ENCODE measurements around the gene FAM20C. TPM values are rescaled to one million over a fixed set of nuclear protein-coding genes. Genes with fewer than 3 reads are reported as not detected.

The FAM20C gene
- polyA plus RNA-seq, 6 donors from 2014 or later: 0.18 TPM; not detected in 5

DNA sequence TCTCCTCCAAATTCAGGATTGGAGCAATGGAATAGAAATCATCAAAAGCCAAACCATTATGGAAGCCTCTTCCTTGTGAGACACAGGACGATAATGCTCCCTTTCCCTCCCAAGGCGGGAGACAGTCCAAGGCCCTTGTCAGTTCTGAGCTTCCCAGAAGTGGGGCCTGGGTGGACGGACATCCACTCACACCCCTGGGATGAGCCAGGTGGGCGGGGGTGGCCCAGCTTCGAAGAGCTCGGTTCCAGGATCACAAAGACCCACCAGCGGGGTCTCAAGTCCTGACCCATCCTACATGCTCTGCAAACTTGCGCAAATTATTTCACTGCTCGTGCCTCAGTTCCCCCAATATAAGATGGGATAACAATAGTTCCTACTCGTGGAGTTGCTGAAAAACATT, 87.5 kb downstream of the FAM20C start:
- Mint-ChIP-seq H3K4me3 (peak overlapping the region in 1 of 8 donors; percentile 11), H3K27me3 (peaks cover 9 to 35% (median 24%) of the 10 kb centered on the region in 3 donors), H3K27ac (no peak overlapping the region), H3K36me3 (peaks cover 0 to 13% of the 10 kb centered on the region in 2 donors), H3K9me3 (peaks cover 2 to 21% (median 10%) of the 10 kb centered on the region in 7 donors), H3K4me1 (no peaks in the 10 kb centered on the region)
- ATAC-seq (ENCODE audit: low read depth in 2 of 2) (no peak), DNase-seq (no peak)

DNA sequence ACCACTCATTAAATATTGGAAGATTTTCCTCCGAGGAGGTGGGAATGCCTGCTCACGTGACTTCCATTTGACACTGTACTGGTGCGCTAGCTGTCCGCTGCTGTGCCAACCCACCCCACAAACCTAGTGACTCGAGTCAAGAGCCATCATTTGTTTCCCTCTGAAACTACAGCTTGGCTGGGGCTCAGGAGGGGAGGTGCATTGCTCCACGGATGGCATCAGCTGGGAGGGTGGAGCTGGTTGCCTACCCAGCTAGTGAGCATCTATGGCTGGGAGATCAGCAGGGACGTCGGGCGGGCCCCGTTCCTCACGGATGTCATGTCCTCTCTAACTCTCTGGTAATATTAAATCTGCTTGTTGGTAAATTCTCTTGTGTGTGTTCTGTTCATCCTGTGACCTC, 88.1 kb downstream of the FAM20C start:
- peaks cover 9 to 41% (median 31%) of the 10 kb centered on the region in 3 donors for H3K27me3 Mint-ChIP-seq
- peaks cover 0 to 7% of the 10 kb centered on the region in 2 donors for H3K36me3 Mint-ChIP-seq
- H3K9me3 Mint-ChIP-seq: peaks cover 2 to 16% (median 5%) of the 10 kb centered on the region in 7 donors
- H3K4me3 Mint-ChIP-seq: no peak overlapping the region
- no peaks in the 10 kb centered on the region for H3K4me1 Mint-ChIP-seq
- H3K27ac Mint-ChIP-seq: no peak overlapping the region
- ATAC-seq (ENCODE audit: low read depth in 2 of 2) (no peak), DNase-seq (no peak)

DNA sequence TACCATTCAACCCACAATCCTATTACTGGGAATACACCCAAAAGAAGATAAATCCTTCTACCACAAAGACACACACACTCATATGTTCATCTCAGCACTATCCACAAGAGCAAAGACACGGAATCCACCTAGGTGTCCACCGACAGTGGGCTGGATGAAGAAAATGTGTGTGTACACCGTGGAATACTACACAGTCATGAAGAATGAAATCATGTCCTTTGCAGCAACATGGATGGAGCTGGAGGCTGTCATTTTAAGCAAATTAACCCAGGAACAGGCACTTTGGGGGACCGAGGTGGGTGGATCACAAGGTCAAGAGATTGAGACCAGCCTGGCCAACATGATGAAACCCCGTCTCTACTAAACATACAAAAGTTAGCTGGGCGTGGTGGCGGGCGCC, 89.3 kb downstream of the FAM20C start:
- no peak for DNase-seq
- H3K27ac Mint-ChIP-seq: no peak overlapping the region
- no peaks in the 10 kb centered on the region for H3K4me1 Mint-ChIP-seq

DNA sequence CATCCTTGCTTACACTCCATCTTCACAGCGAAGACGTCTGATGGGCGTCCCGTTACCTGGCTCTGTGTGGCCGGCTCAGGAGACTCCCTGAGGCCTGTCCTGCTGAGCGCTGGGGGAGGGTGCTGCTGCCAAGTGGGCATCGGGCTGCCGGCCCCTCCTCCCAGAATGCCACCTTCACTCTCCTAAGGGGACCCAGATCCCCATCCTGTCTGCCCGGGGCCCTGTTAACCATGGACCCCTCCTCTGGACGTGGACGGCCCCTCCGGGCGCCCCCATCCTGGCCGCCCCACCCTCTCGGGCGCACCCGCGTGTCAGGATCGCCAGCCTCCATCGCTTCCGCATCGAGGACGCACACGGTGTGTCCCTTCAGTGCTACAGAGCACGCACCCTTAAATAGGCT, 90.2 kb downstream of the FAM20C start:
- Mint-ChIP-seq H3K27me3 (peaks cover 13 to 46% (median 38%) of the 10 kb centered on the region in 3 donors), H3K27ac (no peak overlapping the region), H3K9me3 (peaks cover 0 to 8% (median 0%) of the 10 kb centered on the region in 7 donors), H3K4me3 (no peak overlapping the region), H3K4me1 (no peaks in the 10 kb centered on the region), H3K36me3 (no peaks in the 10 kb centered on the region)
- ATAC-seq (ENCODE audit: low read depth in 2 of 2) (no peak), DNase-seq (no peak)

More for the DNA sequence above, 89.3 kb downstream of the FAM20C start:
- Mint-ChIP-seq H3K9me3 (peaks cover 0 to 14% (median 3%) of the 10 kb centered on the region in 7 donors), H3K4me3 (no peak overlapping the region), H3K27me3 (peaks cover 9 to 47% (median 37%) of the 10 kb centered on the region in 3 donors), H3K36me3 (peaks cover 0 to 7% of the 10 kb centered on the region in 2 donors)
- no peak for ATAC-seq (ENCODE audit: low read depth in 2 of 2)

DNA sequence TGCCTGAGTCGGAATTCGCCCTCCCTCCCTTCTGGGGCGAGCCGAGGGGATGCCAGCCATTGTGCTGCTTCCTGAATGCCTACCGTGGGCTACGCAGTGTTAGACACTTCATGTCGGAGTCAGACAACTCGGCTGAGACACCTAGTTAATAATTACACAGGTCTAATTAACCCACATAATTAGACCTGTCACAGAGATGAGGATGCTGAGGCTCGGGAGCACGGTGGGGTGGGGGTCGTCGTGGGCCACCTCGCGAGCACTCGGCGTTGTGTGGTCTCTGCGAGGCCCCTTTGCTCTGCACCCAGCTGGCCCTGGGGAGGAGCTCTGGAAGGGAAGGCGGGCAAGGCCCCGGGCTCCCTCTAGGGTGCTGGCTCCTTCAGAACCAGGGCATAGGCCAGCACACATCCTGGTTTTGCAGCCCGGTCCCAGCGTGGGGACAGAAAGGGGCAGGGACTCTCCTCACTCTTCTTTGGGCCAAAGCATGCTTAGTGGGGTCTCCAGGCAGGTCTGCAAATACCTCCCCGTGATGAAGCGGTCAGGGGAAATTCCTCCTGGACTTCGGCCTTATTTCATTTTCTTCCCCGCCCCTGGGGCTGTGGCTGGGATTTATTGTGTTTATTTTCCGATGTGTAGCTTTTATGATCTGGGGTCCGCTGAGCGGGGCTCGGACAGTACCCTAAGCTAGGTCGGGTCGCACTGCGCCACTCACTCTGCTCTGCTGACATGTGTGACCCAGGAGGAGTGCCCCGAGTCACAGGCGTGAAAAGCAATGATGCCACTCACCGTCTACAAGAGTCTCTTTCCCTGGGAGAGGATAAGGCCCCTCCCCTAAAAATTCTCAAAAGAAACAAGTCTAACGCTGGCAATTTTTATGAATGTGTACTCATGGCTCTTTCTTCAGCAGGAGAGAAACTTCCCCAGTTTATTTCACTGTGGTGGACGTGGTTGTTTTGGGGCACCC, 92.7 kb downstream of the FAM20C start:
- peaks cover 21 to 55% (median 48%) of the 10 kb centered on the region in 3 donors for H3K27me3 Mint-ChIP-seq
- peak overlapping the region in 1 of 6 donors; percentile 61 for H3K27ac Mint-ChIP-seq
- no peak for ATAC-seq (ENCODE audit: low read depth in 2 of 2)

GRCh38 chr7:285731-286130, 93.4 kb downstream of the FAM20C start:
- peaks cover 21 to 48% (median 43%) of the 10 kb centered on the region in 3 donors for H3K27me3 Mint-ChIP-seq
- peaks cover 0 to 8% (median 0%) of the 10 kb centered on the region in 7 donors for H3K9me3 Mint-ChIP-seq
- peaks cover 0 to 3% (median 0%) of the 10 kb centered on the region in 3 donors for H3K4me1 Mint-ChIP-seq
- peak overlapping the region in 1 of 6 donors; percentile 30 for H3K27ac Mint-ChIP-seq
- no peak for DNase-seq
- no peak for ATAC-seq (ENCODE audit: low read depth in 2 of 2)
- no peak overlapping the region for H3K4me3 Mint-ChIP-seq
- no peaks in the 10 kb centered on the region for H3K36me3 Mint-ChIP-seq

More for the DNA sequence above, 92.7 kb downstream of the FAM20C start:
- H3K4me3 Mint-ChIP-seq: peak overlapping the region in 1 of 8 donors; percentile 47
- no peaks in the 10 kb centered on the region for H3K36me3 Mint-ChIP-seq
- H3K9me3 Mint-ChIP-seq: peaks cover 0 to 8% (median 0%) of the 10 kb centered on the region in 7 donors
- peaks cover 0 to 3% (median 0%) of the 10 kb centered on the region in 3 donors for H3K4me1 Mint-ChIP-seq
- DNase-seq: no peak

- peaks cover 0 to 3% (median 0%) of the 10 kb centered on the region in 3 donors for H3K4me1 Mint-ChIP-seq
- peaks cover 16 to 43% (median 38%) of the 10 kb centered on the region in 3 donors for H3K27me3 Mint-ChIP-seq
- H3K4me3 Mint-ChIP-seq: no peak overlapping the region
- ATAC-seq (ENCODE audit: low read depth in 2 of 2) (no peak), DNase-seq (no peak)
- H3K9me3 Mint-ChIP-seq: peaks cover 0 to 4% (median 0%) of the 10 kb centered on the region in 7 donors
- peak overlapping the region in 1 of 6 donors; percentile 29 for H3K27ac Mint-ChIP-seq
- H3K36me3 Mint-ChIP-seq: no peaks in the 10 kb centered on the region
Observed at GRCh38 chr7:286266-286665, 93.9 kb downstream of the FAM20C start.

DNA sequence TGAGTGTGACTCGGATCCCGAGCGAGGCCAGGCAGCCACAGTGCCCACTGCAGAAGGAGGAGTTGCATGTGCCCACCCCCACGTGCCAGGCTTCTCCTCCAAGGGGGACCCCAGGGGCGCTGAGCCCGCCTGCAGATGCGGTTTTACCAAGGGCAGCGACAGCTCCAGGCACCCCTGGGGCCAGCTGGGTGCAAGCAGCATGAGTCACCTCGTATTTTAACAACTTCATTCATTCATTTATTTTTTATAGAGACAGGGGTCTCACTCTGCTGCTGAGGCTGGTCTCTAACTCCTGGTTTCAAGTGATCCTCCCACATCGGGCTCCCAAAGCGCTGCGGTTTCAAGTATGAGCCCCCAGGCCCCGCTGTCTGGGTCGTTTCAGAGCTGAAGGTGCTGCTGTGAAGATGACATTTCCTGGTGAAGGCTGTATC, 96.3 kb downstream of the FAM20C start:
- Mint-ChIP-seq H3K36me3 (no peaks in the 10 kb centered on the region), H3K9me3 (no peaks in the 10 kb centered on the region), H3K27me3 (peaks cover 19 to 56% (median 53%) of the 10 kb centered on the region in 3 donors), H3K4me3 (no peak overlapping the region), H3K4me1 (peaks cover 0 to 3% (median 0%) of the 10 kb centered on the region in 3 donors), H3K27ac (no peak overlapping the region)
- ATAC-seq (ENCODE audit: low read depth in 2 of 2) (no peak), DNase-seq (no peak)

DNA sequence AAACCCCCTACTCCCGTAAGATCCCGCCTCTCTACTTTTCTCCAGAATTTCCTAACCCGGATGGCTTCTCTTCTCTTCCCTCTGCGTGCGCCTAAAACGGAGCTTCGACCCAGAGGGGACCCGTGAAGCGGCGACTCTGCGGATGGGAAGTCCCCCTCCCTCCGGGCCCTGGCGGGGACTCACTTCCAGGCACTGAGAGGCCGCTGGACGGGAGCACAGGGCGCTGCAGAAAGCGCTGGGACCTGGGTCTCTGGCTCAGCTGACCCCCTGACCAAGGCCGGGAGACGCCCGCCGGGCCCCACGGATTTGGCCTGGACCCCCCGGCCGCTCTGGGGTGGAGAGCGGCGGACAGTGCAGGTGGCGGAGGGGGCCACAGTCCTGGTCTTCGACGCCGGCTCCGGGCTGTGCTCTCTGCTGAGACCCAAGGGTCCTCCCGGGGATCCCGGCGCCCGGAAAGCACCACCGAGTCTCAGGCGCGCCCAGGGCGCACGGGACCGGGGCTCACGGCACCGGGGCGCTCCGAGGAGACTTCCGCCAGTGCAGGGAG, 96.9 kb downstream of the FAM20C start:
- peaks cover 19 to 56% (median 56%) of the 10 kb centered on the region in 3 donors for H3K27me3 Mint-ChIP-seq
- ATAC-seq (ENCODE audit: low read depth in 2 of 2) (no peak), DNase-seq (no peak)
- H3K4me1 Mint-ChIP-seq: peaks cover 0 to 3% (median 0%) of the 10 kb centered on the region in 3 donors
- H3K27ac Mint-ChIP-seq: no peak overlapping the region
- no peaks in the 10 kb centered on the region for H3K9me3 Mint-ChIP-seq
- no peaks in the 10 kb centered on the region for H3K36me3 Mint-ChIP-seq
- H3K4me3 Mint-ChIP-seq: no peak overlapping the region

DNA sequence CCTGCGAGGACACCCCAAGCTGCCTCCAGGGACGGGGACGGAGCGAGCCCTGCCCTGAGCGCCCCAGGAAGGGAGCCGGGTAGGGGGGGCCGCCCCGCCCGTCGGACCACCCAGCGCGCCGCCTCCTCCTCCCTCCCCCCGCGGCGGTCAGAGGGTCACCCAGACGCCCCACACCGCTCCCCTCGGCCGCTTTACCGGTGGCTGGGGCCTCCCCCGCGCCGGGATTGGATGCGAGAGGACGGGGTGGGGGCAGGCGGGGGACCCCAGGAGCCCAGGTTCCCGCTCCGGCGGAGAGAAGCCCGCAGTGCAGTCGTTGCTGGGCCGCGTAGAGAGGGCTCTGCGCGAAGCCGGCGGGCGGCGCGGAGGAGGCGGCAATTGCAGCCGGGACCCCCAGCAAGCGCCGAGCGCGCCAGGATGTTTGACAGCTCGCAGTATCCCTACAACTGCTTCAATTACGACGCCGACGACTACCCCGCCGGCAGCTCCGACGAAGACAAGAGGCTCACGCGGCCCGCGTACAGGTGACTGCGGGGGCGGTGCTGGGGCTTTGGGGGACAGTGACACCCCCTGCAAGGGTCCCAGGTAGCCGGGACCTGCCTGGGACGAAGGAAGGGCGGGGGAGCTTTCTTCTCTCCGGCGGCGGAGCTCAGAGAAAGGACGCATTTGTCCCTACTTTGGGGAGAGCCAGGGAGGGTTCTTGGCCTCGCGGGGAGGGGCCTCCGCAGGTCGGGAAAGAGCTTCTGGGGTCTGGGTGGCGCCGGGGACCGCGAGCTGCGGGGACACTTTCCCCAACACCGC, 97.6 kb downstream of the FAM20C start, which contains the start of gene FOXL3:
FOXL3 (plus strand) TSS at position 415 of the 798 bp plus-strand sequence; CDS start at position 415, 0 bp downstream.
- ATAC-seq (ENCODE audit: low read depth in 2 of 2): no peak
- Mint-ChIP-seq H3K9me3 (no peaks in the 10 kb centered on the region), H3K4me1 (peaks cover 0 to 3% (median 0%) of the 10 kb centered on the region in 3 donors), H3K36me3 (no peaks in the 10 kb centered on the region), H3K4me3 (no peak within 1 kb of the TSS), H3K27me3 (peaks cover 19 to 61% (median 52%) of the 10 kb centered on the region in 3 donors), H3K27ac (no peak within 1 kb of the TSS)
- no peak for DNase-seq

- peaks cover 19 to 57% (median 44%) of the 10 kb centered on the region in 3 donors for H3K27me3 Mint-ChIP-seq
Observed at GRCh38 chr7:290554-291372, 98.4 kb downstream of the FAM20C start.

More at GRCh38 chr7:290554-291372, 98.4 kb downstream of the FAM20C start:
- DNase-seq: no peak
- no peaks in the 10 kb centered on the region for H3K36me3 Mint-ChIP-seq
- H3K4me3 Mint-ChIP-seq: no peak overlapping the region
- ATAC-seq (ENCODE audit: low read depth in 2 of 2): no peak
- H3K9me3 Mint-ChIP-seq: no peaks in the 10 kb centered on the region
- no peak overlapping the region for H3K27ac Mint-ChIP-seq
- peaks cover 0 to 3% (median 0%) of the 10 kb centered on the region in 3 donors for H3K4me1 Mint-ChIP-seq

Measured in naive B cell (primary cell).